Bronchial epithelial cell (primary cell): ENCODE measurements around the gene TMEM108. TPM values are rescaled to one million over a fixed set of nuclear protein-coding genes. Genes with fewer than 3 reads are reported as not detected.
A peak's percentile ranks its signal among the peaks of the same experiment; 100 is the strongest.

Experiments
- DNase-seq: peaks from one replicate; pipeline ENCODE4 v3.0.0-alpha.2; 2010; ENCODE audit warnings: low read depth
- FAIRE-seq: peaks from 2 replicates; lab custom pipeline; 2011; peaks lifted over from hg19 to GRCh38; lab: Jason Lieb, UNC
- H3K27me3 ChIP-seq: 2 replicates; pipeline ENCODE4 v1.5.1; 2011; ENCODE audit warnings: low read length; ENCODE audit not compliant: control insufficient read depth, insufficient read depth
- H3K36me3 ChIP-seq: 2 replicates; pipeline ENCODE4 v1.5.1; 2011; ENCODE audit warnings: low read length; ENCODE audit not compliant: control insufficient read depth, insufficient read depth
- H3K4me3 ChIP-seq: 2 replicates; pipeline ENCODE4 v1.5.1; 2011; ENCODE audit warnings: mild to moderate bottlenecking, low read depth, low read length, control low read depth
- total RNA-seq: library from RNA; depleted of rRNA; stranded (reverse); fragments of >200 nt; gene quantifications from 2 replicates; pipeline ENCODE4 v1.2.1, GENCODE V29; 2014
- TF ChIP-seq, protein P1 (sequence below): IDR thresholded peaks from 2 replicates; pipeline ENCODE4 v1.5.1; 2011; ENCODE audit warnings: mild to moderate bottlenecking, moderate library complexity, low read length, control low read depth, inconsistent platforms; ENCODE audit not compliant: insufficient read depth, severe bottlenecking

TMEM108 gene
- total RNA-seq, 1 donor from 2014 or later: not detected

DNA sequence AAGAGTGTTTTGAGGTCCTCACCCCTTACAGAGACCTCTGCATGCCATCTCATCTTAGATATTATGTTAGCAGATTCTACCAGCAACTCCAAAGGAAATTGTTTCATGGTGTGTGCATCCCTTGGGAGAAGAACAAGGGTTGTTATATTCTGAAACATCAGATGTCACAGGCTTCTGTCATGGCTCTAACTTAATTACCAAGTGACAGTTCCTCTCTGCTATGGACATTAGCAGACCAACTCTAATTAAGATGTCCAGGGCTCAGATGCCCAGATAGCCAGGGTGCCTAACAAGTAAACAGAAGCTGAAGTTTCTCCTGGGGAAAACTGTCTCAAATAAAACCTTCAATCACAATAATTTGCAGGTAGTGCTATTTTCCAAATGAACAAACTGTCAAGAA is 208.6 kb downstream of the TMEM108 start:
- DNase-seq (no peak), FAIRE-seq (no peak)
- Histone ChIP-seq H3K27me3 (no peaks in the 10 kb centered on the region), H3K4me3 (no peak overlapping the region), H3K36me3 (no peaks in the 10 kb centered on the region)
- TF ChIP-seq, protein P1, sequence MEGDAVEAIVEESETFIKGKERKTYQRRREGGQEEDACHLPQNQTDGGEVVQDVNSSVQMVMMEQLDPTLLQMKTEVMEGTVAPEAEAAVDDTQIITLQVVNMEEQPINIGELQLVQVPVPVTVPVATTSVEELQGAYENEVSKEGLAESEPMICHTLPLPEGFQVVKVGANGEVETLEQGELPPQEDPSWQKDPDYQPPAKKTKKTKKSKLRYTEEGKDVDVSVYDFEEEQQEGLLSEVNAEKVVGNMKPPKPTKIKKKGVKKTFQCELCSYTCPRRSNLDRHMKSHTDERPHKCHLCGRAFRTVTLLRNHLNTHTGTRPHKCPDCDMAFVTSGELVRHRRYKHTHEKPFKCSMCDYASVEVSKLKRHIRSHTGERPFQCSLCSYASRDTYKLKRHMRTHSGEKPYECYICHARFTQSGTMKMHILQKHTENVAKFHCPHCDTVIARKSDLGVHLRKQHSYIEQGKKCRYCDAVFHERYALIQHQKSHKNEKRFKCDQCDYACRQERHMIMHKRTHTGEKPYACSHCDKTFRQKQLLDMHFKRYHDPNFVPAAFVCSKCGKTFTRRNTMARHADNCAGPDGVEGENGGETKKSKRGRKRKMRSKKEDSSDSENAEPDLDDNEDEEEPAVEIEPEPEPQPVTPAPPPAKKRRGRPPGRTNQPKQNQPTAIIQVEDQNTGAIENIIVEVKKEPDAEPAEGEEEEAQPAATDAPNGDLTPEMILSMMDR: no peak

DNA sequence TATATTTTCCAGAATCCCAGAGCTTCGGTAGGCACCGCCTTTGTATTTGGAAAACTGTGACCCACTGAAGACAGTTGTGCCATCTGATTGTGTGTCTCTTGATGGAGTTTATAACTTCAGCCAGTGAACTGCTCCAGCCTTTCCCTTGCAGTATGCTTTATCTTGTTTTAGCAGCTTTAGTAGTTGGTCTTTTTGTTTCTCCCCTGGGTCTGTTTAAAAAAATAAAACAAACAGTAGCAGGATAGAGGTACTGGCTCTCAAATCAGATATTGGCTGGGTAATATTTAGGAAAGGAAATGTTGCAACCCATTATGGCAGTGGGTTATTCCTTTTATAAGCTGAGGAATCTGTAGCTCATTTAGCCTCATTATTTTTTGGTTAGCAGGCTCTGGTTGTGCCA is 210.2 kb downstream of the TMEM108 start:
- Histone ChIP-seq H3K36me3 (no peaks in the 10 kb centered on the region), H3K27me3 (no peaks in the 10 kb centered on the region), H3K4me3 (no peak overlapping the region)
- FAIRE-seq: no peak
- no peak for DNase-seq
- TF ChIP-seq, protein P1: no peak

DNA sequence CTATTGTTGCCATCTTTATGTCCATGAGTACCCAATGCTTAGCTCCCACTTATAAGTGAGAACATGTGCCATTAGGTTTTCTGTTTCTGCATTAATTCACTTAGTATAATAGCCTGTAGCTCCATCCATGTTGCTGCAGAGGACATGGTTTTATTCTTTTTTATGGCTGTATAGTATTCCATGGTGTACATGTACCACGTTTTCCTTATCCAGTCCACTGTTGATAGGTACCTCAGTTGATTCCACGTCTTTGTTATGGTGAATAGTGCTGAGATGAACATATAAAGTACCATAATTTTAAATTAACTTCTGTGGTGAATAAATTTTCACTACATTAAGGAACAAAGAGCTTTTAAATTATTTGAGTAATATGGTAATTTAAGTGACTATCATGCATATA is 211.3 kb downstream of the TMEM108 start:
- TF ChIP-seq, protein P1: no peak
- DNase-seq (no peak), FAIRE-seq (no peak)
- no peaks in the 10 kb centered on the region for H3K27me3 ChIP-seq
- no peaks in the 10 kb centered on the region for H3K36me3 ChIP-seq
- H3K4me3 ChIP-seq: no peak overlapping the region

DNA sequence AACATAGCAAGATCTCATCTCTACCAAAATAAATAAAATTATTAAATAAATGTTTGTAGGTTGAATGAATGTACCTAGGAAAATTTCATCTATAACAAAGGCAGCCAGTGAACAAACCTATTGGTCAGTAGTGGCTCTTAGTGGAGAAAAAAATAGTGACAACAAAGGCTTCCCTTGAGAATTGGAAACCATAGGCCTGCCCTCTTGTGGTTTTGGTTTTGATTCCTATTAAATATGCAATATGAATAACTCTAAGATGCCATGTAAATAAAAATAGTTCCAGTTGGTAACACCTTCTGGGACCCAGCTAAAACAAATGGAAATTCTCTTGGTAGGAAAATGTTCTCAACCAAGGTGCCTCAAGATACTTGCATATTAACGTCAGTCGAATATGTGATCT is 216.0 kb downstream of the TMEM108 start:
- DNase-seq (no peak), FAIRE-seq (no peak)
- TF ChIP-seq, protein P1: no peak
- Histone ChIP-seq H3K27me3 (no peaks in the 10 kb centered on the region), H3K4me3 (no peak overlapping the region), H3K36me3 (no peaks in the 10 kb centered on the region)

DNA sequence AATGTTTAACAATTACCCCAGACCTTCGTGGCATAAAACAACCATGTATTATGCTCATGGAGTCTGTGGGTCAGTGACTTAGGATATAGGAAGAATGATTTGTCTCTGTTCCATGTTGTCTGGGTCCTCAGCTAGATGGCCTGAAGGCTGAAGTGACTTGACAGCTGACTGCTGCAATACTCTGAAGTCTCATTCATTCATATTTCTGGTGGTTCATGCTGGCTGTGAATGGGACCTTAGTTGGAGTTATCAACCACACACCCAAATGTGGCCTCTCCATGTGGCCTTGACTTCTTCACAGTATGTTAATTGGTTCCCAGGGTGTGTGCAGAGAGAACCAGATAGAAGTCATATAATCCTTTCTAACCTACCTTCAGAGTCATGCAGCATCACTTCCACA is 216.5 kb downstream of the TMEM108 start:
- Histone ChIP-seq H3K36me3 (no peaks in the 10 kb centered on the region), H3K27me3 (no peaks in the 10 kb centered on the region), H3K4me3 (no peak overlapping the region)
- FAIRE-seq: no peak
- DNase-seq: no peak
- TF ChIP-seq, protein P1: no peak

DNA sequence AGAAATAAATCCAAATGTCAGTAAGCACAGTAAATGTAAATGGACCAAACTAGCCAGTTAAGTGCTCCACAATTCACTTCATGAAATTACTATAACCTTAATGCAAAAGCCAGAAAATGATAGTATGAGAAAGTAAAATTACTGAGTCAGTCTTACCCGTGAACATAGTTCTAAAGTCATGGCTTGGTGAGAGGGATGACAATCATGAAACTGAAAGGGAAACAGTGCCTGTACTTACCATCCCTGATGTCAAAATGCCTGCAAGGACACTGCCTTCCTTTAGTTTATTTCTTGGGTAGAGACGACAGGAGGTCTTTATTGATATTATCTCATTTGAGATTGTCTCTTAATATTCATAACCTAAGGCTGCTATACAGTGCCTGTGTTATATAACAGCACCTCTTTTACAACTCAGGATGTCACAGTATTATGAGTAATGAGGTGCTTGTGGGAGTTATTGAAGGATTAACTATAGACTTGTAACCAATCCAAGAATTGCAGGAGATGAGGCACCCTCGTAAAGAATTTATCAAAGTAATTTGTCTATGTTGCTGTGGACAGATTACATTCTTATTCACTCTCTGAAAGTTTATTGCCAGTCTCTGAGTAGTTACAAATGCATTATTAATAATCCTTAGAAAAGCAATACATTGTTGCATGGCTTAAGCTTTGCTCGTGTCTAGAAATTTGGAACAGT is 218.7 kb downstream of the TMEM108 start:
- peak; percentile 22 for DNase-seq
- TF ChIP-seq, protein P1: no peak
- Histone ChIP-seq H3K4me3 (no peak overlapping the region), H3K27me3 (no peaks in the 10 kb centered on the region), H3K36me3 (no peaks in the 10 kb centered on the region)
- FAIRE-seq: no peak
